NCI-H2081 treated with DMSO at 0.1 percent for 48 hours (cell line): ENCODE results near the gene OR1K1.
"Not testable (repeated sequence)": the region's sequence is repeated elsewhere in the genome, so short reads cannot be mapped to it uniquely, and the experiment has no call there.

Experiments
- DNase-seq: peaks from one replicate; lab custom pipeline; 2025; lab: John Stamatoyannopoulos, UW

OR1K1 gene

DNA sequence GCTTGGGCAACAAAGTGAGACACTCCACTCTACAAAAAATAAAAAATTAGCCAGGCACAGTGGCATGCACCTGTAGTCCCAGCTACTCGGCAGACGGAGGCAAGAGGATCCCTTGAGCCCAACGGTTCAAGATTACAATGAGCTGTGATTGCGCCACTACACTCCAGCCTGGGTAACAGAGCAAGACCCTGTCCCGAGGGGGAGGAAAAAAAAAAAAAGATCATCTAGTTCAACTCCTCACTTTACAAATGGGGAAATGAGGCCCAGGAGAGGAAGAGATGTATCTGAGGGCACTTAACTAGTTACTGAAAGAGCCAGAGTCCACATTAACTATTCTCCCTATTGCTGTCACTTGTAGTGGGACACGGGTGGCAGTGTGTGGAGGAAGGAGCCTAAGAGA lies 14.6 kb downstream of the OR1K1 start:
- no peak for DNase-seq

DNA sequence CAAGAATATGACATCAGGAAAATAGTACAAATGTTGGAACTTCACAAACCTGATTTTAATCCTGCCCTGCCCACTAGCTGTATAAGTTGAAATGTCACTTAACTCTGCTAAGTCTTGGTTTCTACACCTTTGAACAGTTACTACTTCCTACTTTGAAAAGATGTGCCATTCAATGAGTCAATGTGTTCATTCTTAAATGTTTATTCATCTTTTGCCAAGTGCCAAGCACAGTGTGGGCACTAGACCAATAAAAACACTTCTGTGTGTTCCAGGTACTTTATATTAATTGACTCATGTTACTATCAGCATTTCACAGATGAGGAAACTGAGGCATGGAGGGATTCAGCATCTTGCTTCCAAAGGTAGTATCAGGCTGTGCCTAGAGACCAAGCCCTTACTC lies 15.6 kb downstream of the OR1K1 start:
- DNase-seq: no peak

- no peak for DNase-seq
Observed at GRCh38 chr9:122816163-122816867, 16.4 kb downstream of the OR1K1 start.

GRCh38 chr9:122819326-122819725 lies 19.4 kb downstream of the OR1K1 start:
- no peak for DNase-seq

GRCh38 chr9:122819791-122820489 lies 20.0 kb downstream of the OR1K1 start:
- DNase-seq: no peak

- no peak for DNase-seq
Observed at GRCh38 chr9:122820490-122820845, 20.5 kb downstream of the OR1K1 start.

DNA sequence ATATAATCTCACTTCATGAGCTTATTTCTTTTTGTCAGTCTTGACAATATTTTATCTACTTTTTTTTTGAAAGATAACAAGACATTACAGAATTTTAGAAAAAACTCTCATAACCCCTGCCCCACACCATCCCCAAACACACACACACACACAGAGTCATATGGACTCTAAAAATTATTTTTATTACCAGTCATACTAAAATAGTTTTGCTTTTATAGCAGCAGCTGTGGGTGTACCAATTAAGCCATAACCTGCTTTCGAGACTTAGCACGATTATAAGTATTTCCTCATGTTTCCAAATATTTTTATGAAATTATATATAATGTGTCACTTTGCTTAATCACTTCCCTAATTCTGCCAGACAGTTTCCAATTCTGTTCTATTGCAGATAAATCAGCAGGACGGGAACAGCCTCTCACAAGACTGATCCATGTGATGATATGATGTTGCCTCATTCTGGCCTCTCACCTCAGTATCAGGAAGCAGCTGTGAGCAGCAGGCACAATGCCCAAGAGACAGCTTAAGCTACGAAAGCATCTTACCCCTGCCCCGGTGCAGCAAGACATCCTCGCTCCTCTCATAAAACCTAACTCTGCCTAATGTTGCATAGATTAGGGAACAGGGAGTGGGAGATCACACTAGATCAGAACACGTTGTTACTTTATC lies 21.5 kb downstream of the OR1K1 start:
- DNase-seq: no peak

DNA sequence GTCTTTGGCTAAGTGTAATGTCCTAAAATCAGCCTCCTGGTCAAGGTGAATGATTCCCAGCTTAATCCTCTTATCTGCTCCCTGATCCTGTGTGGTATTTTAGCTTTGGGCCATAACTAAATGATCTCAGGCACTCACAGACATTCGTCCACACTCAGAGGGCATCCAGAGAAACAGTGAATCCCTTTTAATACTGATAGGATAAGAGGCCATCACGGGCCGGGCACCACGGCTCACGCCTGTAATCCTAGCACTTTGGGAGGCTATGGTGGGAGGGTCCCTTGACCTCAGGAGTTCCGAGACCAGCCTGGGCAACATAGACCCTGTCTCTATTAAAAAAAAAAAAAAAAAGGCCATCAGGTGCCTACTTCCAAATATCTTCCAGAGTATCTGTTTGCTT lies 22.1 kb downstream of the OR1K1 start:
- no peak for DNase-seq

GRCh38 chr9:122822938-122823337 lies 23.0 kb downstream of the OR1K1 start:
- DNase-seq: no peak

DNA sequence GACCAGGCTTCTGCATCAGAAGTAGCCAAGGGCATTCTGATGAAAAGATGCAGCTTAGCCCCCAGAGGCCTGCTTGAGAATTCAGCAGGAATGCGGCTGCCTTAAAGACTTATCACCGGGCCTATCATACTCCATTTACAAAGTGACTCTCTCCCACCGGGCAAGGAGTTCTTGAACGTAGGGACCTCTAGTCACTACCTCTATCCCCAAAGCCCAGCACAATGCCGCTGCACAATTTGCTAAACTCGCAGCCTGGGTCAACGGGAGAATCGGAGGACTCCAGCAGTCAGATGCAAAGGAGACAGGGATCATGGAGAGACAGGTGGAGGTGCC lies 27.8 kb downstream of the OR1K1 start:
- DNase-seq: no peak

DNA sequence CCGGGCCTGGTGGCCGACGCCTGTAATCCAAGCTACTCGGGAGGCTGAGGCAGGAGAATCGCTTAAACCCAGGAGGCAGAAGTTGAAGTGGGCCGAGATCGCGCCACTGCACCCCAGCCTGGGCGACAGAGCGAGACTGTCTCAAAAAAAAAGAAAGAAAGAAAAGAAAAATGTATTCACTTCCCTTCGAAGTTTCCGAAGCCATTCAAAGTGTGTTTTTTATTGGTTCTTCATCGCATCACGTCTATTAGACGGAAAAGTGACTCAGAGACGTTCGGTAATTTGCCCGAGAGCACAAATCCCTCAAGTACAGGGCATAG lies 29.0 kb downstream of the OR1K1 start:
- DNase-seq: not testable (repeated sequence)

DNA sequence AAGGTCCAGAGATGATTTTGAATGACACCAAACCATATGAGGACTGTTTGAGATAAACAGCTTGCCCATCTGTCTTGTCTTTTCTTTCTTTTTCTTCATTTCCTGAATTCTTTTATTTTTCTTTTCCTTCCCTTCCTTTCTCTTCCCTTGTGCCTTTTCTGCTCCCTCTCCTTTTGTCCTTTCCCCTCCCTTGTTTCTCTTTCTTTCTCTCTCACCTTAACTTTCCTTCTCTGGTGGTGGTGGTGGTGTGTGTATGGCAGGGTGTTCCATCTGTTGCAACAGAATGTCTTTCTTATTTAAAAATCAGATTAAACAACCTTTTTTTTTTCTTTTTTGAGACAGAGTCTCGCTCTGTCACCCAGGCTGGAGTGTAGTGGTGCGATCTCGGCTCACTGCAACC lies 32.3 kb downstream of the OR1K1 start:
- no peak for DNase-seq

DNA sequence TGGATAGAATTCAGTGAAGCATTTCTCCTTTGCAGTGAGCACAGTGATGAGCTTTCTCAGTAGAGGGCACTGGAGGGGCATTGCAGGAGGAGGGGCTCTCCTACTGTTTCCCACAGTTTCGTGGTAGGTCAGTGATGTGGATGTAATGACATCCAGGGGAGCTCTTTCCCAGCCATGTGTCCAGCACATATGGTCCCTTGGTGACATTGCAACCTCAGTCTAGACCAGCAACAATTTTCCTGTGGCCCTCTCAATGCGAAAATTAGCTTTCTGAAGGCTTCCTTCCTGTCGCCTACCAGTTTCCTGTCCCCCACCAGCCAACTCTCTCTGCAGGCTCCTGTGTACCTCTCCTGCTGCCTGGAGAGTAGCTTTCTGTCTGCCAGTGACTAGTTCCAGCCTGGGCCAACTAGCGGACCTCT lies 35.4 kb downstream of the OR1K1 start:
- no peak for DNase-seq

- no peak for DNase-seq
Observed at GRCh38 chr9:122837266-122837850, 37.4 kb downstream of the OR1K1 start.

DNA sequence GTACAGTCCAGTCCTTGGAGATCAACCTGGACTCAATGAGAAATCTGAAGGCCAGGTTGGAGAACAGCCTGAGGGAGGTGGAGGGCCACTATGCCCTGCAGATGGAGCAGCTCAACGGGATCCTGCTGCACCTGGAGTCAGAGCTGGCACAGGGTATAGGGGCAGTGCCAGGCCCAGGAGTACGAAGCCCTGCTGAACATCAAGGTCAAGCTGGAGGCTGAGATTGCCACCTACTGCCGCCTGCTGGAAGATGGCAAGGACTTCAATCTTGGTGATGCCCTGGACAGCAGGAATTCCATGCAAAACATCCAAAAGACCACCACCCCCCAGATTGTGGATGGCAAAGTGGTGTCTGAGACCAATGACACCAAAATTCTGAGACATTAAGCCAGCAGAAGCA lies 38.5 kb downstream of the OR1K1 start:
- not testable (repeated sequence) for DNase-seq

DNA sequence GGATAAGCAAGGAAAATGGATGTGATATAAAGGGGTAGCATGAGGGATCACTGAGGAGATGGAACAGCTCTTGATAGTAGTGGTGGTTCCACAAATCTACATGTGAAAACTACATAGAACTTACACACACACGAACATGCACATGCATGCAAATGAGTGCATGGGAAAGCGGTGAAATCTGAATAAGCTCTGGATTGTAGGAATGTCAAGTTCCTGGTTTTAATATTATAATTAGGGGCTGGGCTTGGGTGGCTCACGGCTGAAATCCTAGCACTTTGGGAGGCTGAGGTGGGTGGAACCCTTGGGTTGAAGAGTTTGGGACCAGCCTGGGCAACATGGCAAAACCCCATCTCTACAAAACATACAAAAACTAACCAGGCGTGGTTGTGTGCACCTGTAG lies 41.6 kb downstream of the OR1K1 start:
- no peak for DNase-seq

DNA sequence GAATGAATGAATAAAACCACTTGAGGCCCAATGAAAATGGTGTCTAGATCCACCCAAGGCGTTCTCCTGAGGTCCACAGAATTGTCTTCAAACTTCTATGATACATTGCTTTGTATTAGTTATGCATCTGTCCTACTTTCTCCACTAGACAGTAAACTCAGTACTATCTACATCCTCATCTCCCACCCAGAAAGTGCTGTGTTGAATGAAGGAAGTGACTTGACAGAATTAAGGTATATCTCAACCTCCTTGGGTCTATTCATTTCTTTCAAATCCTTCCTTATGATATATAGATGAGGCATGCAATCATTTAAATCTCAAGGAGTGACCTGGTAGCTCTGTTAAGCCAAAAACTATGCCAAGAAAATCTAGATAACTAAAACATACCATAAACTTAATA lies 44.2 kb downstream of the OR1K1 start:
- DNase-seq: no peak

GRCh38 chr9:122845116-122845515 lies 45.2 kb downstream of the OR1K1 start:
- DNase-seq: no peak

DNA sequence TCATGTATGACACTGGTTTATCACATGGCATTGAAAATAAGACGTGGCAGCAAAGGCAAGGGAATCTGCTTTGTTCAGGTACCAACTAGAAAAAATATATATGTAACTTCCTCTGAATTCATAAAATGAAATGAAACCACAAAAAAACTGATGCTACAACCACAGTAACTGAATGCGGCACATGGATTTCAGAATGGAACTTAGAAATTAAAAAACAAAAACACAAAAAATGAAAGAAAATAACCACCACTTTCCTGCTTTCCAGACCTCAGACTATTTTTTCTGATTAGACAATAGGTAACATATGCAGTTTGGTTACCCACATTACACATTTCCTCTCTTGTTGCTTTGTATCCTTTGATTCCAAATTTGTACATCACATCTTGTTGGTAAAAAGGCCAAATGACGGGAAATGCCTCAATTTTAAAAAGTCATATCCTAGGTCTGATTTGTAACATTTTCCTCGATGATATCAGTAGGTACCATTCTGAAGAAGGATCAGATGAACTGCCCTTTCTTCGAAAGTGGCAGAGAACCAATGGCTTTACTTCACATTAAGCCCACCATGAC lies 46.5 kb downstream of the OR1K1 start:
- DNase-seq: no peak

DNA sequence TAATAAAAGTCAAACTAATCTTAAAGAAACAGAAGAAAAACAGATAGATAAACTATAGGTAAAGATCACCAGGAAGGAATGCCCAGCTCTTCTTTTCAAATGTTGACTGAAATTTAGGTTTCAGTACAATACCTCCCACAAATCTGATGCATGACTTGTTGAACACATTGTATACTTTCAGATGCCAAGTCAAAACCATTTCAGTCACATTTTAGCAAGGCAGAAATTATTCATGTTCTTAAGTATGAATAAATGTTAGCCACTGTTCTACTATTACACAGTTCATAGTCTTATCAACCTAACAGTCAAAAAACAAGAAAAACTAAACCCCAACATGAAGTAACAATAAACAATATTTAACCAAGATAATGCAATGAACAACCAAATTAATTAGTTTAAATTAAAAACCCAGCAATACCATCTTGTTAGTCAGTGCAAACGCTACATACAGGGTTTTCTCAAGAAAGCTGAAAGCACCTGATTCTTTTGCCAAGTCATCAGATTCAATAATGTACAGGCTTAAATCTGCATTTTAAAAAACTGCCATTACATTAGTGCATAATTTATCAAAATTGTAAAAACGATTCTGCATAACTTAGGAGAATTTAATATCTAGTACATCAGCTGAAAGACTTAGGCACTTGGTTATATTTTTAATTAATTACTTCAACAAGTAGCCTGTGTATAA lies 48.5 kb downstream of the OR1K1 start:
- DNase-seq: no peak
